Fibroblast of lung (primary cell): ENCODE results near the gene NAT14. TPM values are rescaled to one million over a fixed set of nuclear protein-coding genes. Genes with fewer than 3 reads are reported as not detected.

Source experiments
- DNase-seq, 2 donors: peaks; one replicate each; pipeline versions ENCODE4 v3.0.0 to v3.0.0-alpha.2; 2010; ENCODE audit warnings: low read depth in 2 of 2
- H2AFZ ChIP-seq: 2 replicates; pipeline ENCODE4 v1.5.1; 2012; ENCODE audit warnings: low read length, control low read depth, inconsistent platforms
- H3K27ac ChIP-seq: 2 replicates; pipeline ENCODE4 v1.5.1; 2011; ENCODE audit warnings: low read length, control low read depth; ENCODE audit not compliant: insufficient read depth
- H3K27me3 ChIP-seq: 2 replicates; pipeline ENCODE4 v1.5.1; 2011; ENCODE audit warnings: mild to moderate bottlenecking, low read length; ENCODE audit not compliant: control insufficient read depth, insufficient read depth
- H3K36me3 ChIP-seq: 2 replicates; pipeline ENCODE4 v1.5.1; 2011; ENCODE audit warnings: low read length; ENCODE audit not compliant: control insufficient read depth, insufficient read depth
- H3K4me1 ChIP-seq: 2 replicates; pipeline ENCODE4 v1.5.1; 2011; ENCODE audit warnings: low read length; ENCODE audit not compliant: control insufficient read depth, insufficient read depth; ENCODE audit errors: extremely low read depth
- H3K4me2 ChIP-seq: 2 replicates; pipeline ENCODE4 v1.5.1; 2011; ENCODE audit warnings: low read length, control low read depth; ENCODE audit not compliant: insufficient read depth; ENCODE audit errors: extremely low read depth
- H3K4me3 ChIP-seq, 4 experiments: fragments of 200-600 bp in 1 of 4; sonication (generic) in 1 of 4; replicated peaks in 1 of 4; 2 replicates each; pipeline ENCODE4 v1.5.1; 2011 to 2016; ENCODE audit warnings: low read length in 4 of 4, low read depth in 3 of 4, mild to moderate bottlenecking in 3 of 4, control low read depth in 2 of 4, inconsistent platforms in 1 of 4, mixed read lengths in 1 of 4; ENCODE audit not compliant: insufficient read depth in 1 of 4; ENCODE audit errors: control extremely low read depth in 1 of 4
- H3K79me2 ChIP-seq: 2 replicates; pipeline ENCODE4 v1.5.1; 2012; ENCODE audit warnings: mild to moderate bottlenecking, low read length, inconsistent platforms; ENCODE audit not compliant: control insufficient read depth, insufficient read depth
- H3K9ac ChIP-seq: 2 replicates; pipeline ENCODE4 v1.5.1; 2011; ENCODE audit warnings: mild to moderate bottlenecking, low read length, control low read depth; ENCODE audit not compliant: insufficient read depth
- H3K9me3 ChIP-seq: 2 replicates; pipeline ENCODE4 v1.5.1; 2012; ENCODE audit warnings: low read depth, low read length; ENCODE audit not compliant: control insufficient read depth, insufficient read depth
- H4K20me1 ChIP-seq: 2 replicates; pipeline ENCODE4 v1.5.1; 2011; ENCODE audit warnings: low read length; ENCODE audit not compliant: control insufficient read depth, insufficient read depth; ENCODE audit errors: extremely low read depth
- CTCF ChIP-seq, 2 donors: IDR thresholded peaks in 1 of 2; conservative IDR thresholded peaks in 1 of 2; 1 replicate in 1 of 2; 2 replicates in 1 of 2; pipeline ENCODE4 v1.5.1; 2011 to 2012; ENCODE audit warnings: low read length in 2 of 2, control low read depth in 1 of 2, inconsistent platforms in 1 of 2, low read depth in 1 of 2, mild to moderate bottlenecking in 1 of 2
- EZH2 ChIP-seq: IDR thresholded peaks from 2 replicates; pipeline ENCODE4 v1.5.1; 2012; ENCODE audit warnings: low read length, control low read depth, mild to moderate bottlenecking; ENCODE audit errors: missing control alignments
- polyA plus RNA-seq, 2 donors: library from polyadenylated mRNA; depleted of rRNA in 1 of 2; stranded (reverse) in 1 of 2; unstranded in 1 of 2; fragments of >200 nt; gene quantifications; 2 replicates each; pipeline ENCODE4 v1.2.1, GENCODE V29; 2011 to 2012; ENCODE audit warnings: missing spikeins in 1 of 2
- total RNA-seq: library from RNA; depleted of rRNA; stranded (reverse); fragments of >200 nt; gene quantifications from 2 replicates; pipeline ENCODE4 v1.2.1, GENCODE V29; 2014

NAT14 gene
- total and polyA plus RNA-seq, 2 donors (not counting 1 experiment from before 2014, with no cell fraction given), result 18.2 to 18.3 TPM

- Histone ChIP-seq H3K27ac (no peak overlapping the region), H3K9ac (no peak overlapping the region), H3K79me2 (no peaks in the 10 kb centered on the region), H3K4me2 (no peak overlapping the region), H4K20me1 (no peaks in the 10 kb centered on the region), H3K9me3 (no peaks in the 10 kb centered on the region), H2AFZ (no peak overlapping the region), H3K4me1 (peaks cover 12% of the 10 kb centered on the region), H3K4me3 (no peak overlapping the region), H3K36me3 (no peaks in the 10 kb centered on the region), H3K27me3 (no peaks in the 10 kb centered on the region)
- TF ChIP-seq EZH2 (no peak), CTCF (conservative IDR thresholded peaks at IDR 0.05 in 1 of 2, IDR thresholded peaks at IDR 0.05 in 1 of 2; ENCODE audit: low read depth in 1 of 2, low read length in 2 of 2) (no peak)
- DNase-seq, result no peak
Observed at GRCh38 chr19:55464039-55464661, 20.8 kb upstream of the NAT14 start.

- TF ChIP-seq EZH2 (no peak), CTCF (conservative IDR thresholded peaks at IDR 0.05 in 1 of 2, IDR thresholded peaks at IDR 0.05 in 1 of 2; ENCODE audit: low read depth in 1 of 2, low read length in 2 of 2) (no peak)
- Histone ChIP-seq H4K20me1 (no peaks in the 10 kb centered on the region), H3K36me3 (no peaks in the 10 kb centered on the region), H3K4me1 (peaks cover 12% of the 10 kb centered on the region), H2AFZ (no peak within 1 kb of the TSS), H3K9ac (no peak within 1 kb of the TSS), H3K4me2 (no peak within 1 kb of the TSS), H3K79me2 (no peaks in the 10 kb centered on the region), H3K9me3 (no peaks in the 10 kb centered on the region), H3K4me3 (no peak within 1 kb of the TSS), H3K27ac (no peak within 1 kb of the TSS), H3K27me3 (no peaks in the 10 kb centered on the region)
- DNase-seq, result no peak
Observed at GRCh38 chr19:55464662-55465054, 20.3 kb upstream of the NAT14 start, which contains the start of gene C19orf85. Gene C19orf85, minus strand, starts transcription at chr19:55464751. Its CDS starts 197 bp downstream, at chr19:55464554.

- no peaks in the 10 kb centered on the region for H3K36me3 ChIP-seq
- no peaks in the 10 kb centered on the region for H4K20me1 ChIP-seq
- peaks cover 9% of the 10 kb centered on the region for H3K4me1 ChIP-seq
- H3K27me3 ChIP-seq, result no peaks in the 10 kb centered on the region
- H3K4me3 ChIP-seq, result no peak overlapping the region
- no peak for DNase-seq
- H3K9ac ChIP-seq, result no peak overlapping the region
- no peaks in the 10 kb centered on the region for H3K9me3 ChIP-seq
- no peak overlapping the region for H3K4me2 ChIP-seq
- no peak for TF ChIP-seq CTCF (conservative IDR thresholded peaks at IDR 0.05 in 1 of 2, IDR thresholded peaks at IDR 0.05 in 1 of 2; ENCODE audit: low read depth in 1 of 2, low read length in 2 of 2)
- no peak for TF ChIP-seq EZH2
- no peak overlapping the region for H3K27ac ChIP-seq
- no peak overlapping the region for H2AFZ ChIP-seq
- H3K79me2 ChIP-seq, result no peaks in the 10 kb centered on the region
Observed at GRCh38 chr19:55465460-55466240, 19.3 kb upstream of the NAT14 start.
